ENCODE results near the gene IL11RA.

The IL11RA gene

GRCh38 chr9:34607331-34607730 lies 44.7 kb upstream of the IL11RA start:
- no peak overlapping the region for H3K9ac ChIP-seq
- no peaks in the 10 kb centered on the region for H4K20me1 ChIP-seq (ENCODE audit: insufficient read depth)
- peaks cover 6% of the 10 kb centered on the region for H3K4me1 ChIP-seq (ENCODE audit: low read depth, poor library complexity, severe bottlenecking)
- H3K79me2 ChIP-seq (ENCODE audit: insufficient read depth, low read depth) = peaks cover 8% of the 10 kb centered on the region; the same call in 1 of the 2 replicates
- no peaks in the 10 kb centered on the region; the same call in 1 of the 2 replicates for H3K27me3 ChIP-seq (ENCODE audit: insufficient read depth, low read depth)
- H3K4me3 ChIP-seq (IDR thresholded peaks at IDR 0.05; ENCODE audit: insufficient read depth, low read depth, low read length) = no peak overlapping the region
- H3K27ac ChIP-seq = no peak overlapping the region
- H2AFZ ChIP-seq (ENCODE audit: low read depth) = no peak overlapping the region
- no peak overlapping the region for H3K4me2 ChIP-seq
- H3K36me3 ChIP-seq (ENCODE audit: insufficient read depth) = no peaks in the 10 kb centered on the region
- TF ChIP-seq CTCF (conservative IDR thresholded peaks at IDR 0.05; ENCODE audit: low read depth, low read length) = no peak

GRCh38 chr9:34610434-34611206 lies 41.4 kb upstream of the IL11RA start:
- no peak for TF ChIP-seq CTCF (conservative IDR thresholded peaks at IDR 0.05; ENCODE audit: low read depth, low read length)
- Histone ChIP-seq H3K27ac (no peak overlapping the region), H3K4me2 (peak overlapping the region; percentile 48), H3K4me3 (IDR thresholded peaks at IDR 0.05; ENCODE audit: insufficient read depth, low read depth, low read length) (no peak overlapping the region), H3K4me1 (ENCODE audit: low read depth, poor library complexity, severe bottlenecking) (peaks cover 6% of the 10 kb centered on the region), H3K79me2 (ENCODE audit: insufficient read depth, low read depth) (peaks cover 8% of the 10 kb centered on the region; the same call in 1 of the 2 replicates), H3K9ac (no peak overlapping the region), H3K27me3 (ENCODE audit: insufficient read depth, low read depth) (no peaks in the 10 kb centered on the region; the same call in 1 of the 2 replicates), H2AFZ (ENCODE audit: low read depth) (no peak overlapping the region), H4K20me1 (ENCODE audit: insufficient read depth) (no peaks in the 10 kb centered on the region), H3K36me3 (ENCODE audit: insufficient read depth) (no peaks in the 10 kb centered on the region)

GRCh38 chr9:34611251-34611810 lies 40.7 kb upstream of the IL11RA start:
- Histone ChIP-seq H3K79me2 (ENCODE audit: insufficient read depth, low read depth) (peaks cover 8% of the 10 kb centered on the region; the same call in 1 of the 2 replicates), H3K36me3 (ENCODE audit: insufficient read depth) (no peaks in the 10 kb centered on the region), H3K27me3 (ENCODE audit: insufficient read depth, low read depth) (no peaks in the 10 kb centered on the region; the same call in 1 of the 2 replicates), H3K4me2 (peak overlapping the region; percentile 48), H3K27ac (peak overlapping the region; percentile 53), H3K4me3 (IDR thresholded peaks at IDR 0.05; ENCODE audit: insufficient read depth, low read depth, low read length) (no peak overlapping the region), H2AFZ (ENCODE audit: low read depth) (peak overlapping the region; percentile 74), H3K9ac (peak overlapping the region; percentile 89), H3K4me1 (ENCODE audit: low read depth, poor library complexity, severe bottlenecking) (peaks cover 6% of the 10 kb centered on the region), H4K20me1 (ENCODE audit: insufficient read depth) (no peaks in the 10 kb centered on the region)
- no peak for TF ChIP-seq CTCF (conservative IDR thresholded peaks at IDR 0.05; ENCODE audit: low read depth, low read length)

GRCh38 chr9:34611811-34612787 lies 39.9 kb upstream of the IL11RA start, which contains the start of gene RPP25L:
Gene RPP25L (minus strand): TSS chr9:34612097. CDS start chr9:34611296, 801 bp downstream.
- peaks cover 6% of the 10 kb centered on the region for H3K4me1 ChIP-seq (ENCODE audit: low read depth, poor library complexity, severe bottlenecking)
- H3K36me3 ChIP-seq (ENCODE audit: insufficient read depth) = no peaks in the 10 kb centered on the region
- no peak for TF ChIP-seq CTCF (conservative IDR thresholded peaks at IDR 0.05; ENCODE audit: low read depth, low read length)
- peak within 1 kb of the TSS; percentile 89 for H3K9ac ChIP-seq
- H3K79me2 ChIP-seq (ENCODE audit: insufficient read depth, low read depth) = peaks cover 8% of the 10 kb centered on the region; the same call in 1 of the 2 replicates
- H3K27me3 ChIP-seq (ENCODE audit: insufficient read depth, low read depth) = no peaks in the 10 kb centered on the region
- no peak within 1 kb of the TSS for H3K4me3 ChIP-seq (IDR thresholded peaks at IDR 0.05; ENCODE audit: insufficient read depth, low read depth, low read length)
- H2AFZ ChIP-seq (ENCODE audit: low read depth) = peak within 1 kb of the TSS; percentile 74
- peak within 1 kb of the TSS; percentile 91 for H3K4me2 ChIP-seq
- no peaks in the 10 kb centered on the region for H4K20me1 ChIP-seq (ENCODE audit: insufficient read depth)
- H3K27ac ChIP-seq = peak within 1 kb of the TSS; percentile 53
